HG03045 (cell line): Measurements from ENCODE around the gene DKK2.

Experiments
- ATAC-seq: cut with Tn5 transposase; IDR thresholded peaks from one replicate; pipeline ENCODE4 v1.9.1; 2021; ENCODE audit warnings: mild to moderate bottlenecking, moderate library complexity; ENCODE audit not compliant: unreplicated experiment

DKK2 gene

DNA sequence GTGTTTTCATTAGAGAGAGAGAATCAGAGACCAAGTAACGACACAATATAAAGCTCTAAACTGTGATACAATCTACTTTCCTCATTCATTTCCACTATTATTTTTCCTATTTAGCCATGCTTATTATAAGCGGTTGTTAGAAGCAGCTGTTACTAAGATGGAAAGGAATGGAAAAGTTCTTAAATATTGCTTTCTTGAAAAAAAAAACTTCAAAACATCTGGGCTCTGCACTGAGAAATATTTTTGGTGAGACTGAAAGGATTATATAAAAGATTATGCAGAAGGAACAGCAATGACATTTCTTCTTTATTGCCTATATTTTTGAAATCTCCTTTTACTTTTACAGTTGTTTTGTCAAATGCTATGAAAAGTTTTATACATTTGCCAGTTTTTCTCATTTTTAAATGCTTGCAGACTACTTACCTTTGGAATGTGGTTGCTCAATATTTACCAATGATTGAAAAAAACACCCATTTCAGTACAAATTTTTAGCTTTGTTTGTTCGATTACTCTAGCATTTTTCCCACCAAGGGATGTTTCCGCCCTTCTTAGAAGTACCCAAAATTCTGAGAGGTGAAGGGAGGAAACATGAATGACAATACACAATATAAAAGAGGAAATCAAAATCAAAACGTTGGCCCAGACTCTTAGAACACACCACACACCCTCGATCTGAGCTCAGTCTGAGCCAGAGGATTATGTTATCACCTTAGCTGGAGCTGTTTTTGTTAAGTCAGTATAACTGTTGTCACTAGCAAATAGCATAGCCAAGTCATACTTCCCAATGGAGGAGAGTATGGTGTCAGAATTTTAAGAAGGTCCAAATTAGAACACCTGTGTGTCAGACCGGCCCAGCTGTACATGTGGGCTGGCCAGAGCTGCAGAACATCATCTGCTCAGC, 18.4 kb downstream of the DKK2 start:
- ATAC-seq = no peak

DNA sequence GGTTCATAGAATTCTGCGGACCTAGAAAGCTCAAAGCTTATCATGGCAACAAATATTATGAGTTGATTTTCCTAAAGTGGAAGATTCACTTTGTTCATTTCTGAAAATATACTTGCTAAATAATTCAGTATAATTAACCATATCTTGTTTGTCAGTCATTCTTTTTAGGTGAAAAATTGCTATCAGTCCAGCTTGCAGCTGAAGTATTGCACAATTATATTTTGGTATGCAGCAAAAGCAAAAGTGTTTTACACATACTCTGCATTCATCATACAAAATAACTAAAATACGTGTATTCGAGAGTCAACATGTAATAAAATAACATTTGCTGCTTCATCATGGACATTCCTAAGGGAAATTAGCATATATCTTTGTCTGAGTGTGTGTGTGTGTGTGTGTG, 24.8 kb downstream of the DKK2 start:
- ATAC-seq = no peak

DNA sequence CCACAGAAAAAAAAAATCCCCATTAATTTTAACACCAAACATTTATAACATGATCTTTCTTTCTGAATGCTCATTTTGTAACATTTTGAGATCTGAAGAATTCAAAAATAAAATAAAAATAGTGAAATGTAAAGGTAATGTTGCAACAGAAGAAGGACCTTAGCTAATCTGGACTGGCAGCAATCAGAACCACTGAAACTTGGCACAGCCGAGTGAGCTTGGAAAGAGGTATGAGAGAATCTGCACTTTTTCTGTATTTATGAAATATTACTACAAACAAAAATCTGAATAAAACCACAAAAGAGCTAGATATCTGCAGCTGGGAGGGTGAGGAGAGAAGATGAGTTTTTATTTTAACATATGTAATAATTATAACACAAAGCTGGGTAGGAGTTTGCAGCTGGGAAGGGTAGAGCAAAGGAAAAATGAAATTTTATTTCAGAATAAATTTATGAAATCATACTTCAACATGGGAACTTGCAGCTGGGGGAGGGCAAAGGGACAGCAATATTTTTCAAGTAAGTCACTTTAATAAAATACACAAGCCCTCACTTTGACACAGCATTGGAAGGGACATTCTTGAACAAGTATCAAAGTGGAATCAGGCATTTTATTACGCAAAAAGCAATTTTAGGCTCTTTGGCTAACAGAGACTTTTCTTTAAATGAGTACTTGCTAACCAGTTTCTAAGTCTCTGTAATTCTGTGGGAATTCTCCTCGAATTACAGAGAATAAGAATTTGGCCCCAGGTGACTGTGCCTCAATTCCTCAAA, 26.7 kb downstream of the DKK2 start:
- no peak for ATAC-seq

DNA sequence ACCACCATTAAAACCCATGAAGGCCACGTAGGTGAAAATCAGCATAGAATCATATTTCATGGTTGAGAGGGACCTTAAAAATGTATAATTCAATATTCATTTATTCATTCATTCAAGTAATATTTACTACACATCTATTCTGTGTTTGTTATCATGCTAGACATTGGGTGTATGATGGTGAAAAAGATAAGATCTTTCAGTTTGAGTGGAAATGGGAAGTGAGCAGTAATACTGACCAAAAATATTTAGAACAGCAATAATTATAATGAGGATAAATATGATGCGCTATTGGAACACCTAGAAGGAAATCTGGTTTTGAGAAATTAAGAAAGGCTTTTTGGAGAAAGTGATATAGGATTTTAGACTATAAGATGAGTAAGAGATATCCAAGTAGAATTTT, 28.0 kb downstream of the DKK2 start:
- ATAC-seq = no peak

DNA sequence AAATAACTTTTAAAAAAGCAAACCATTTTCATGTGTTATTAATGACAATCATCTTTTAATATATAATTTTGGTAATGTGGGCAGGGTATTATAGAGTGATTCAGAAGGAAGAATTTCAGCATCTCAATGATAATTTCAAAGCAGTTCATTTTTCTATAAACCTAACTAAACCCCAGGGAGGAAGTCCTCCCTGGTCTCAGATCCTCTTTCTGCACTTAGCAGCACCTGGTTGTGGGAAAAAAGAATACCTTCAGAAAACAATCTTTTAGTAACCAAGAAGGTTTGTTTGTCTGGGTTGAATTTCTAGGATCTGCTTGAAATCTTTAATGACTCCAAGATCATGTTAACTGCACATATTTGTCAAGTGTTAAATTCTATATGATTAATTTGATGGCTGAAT, 29.9 kb downstream of the DKK2 start:
- no peak for ATAC-seq

DNA sequence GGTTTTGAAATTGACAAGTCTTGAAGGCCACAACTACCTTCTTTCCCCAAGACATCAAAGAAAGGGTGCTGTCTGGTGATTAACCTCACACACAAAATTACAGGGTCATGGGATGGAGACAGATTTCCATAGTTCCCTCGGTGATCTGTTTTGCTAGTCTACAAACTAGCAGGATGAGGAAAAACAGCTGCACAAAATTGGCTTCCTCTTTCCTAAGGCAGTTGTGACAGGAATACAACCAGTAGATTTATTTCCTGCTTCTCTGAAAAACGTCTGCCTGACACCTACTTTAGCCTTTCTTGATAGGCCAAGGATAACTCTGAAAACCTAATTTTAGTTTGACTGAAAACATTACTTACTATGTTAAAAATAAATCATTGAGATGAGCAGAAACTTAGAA, 39.6 kb downstream of the DKK2 start:
- no peak for ATAC-seq

DNA sequence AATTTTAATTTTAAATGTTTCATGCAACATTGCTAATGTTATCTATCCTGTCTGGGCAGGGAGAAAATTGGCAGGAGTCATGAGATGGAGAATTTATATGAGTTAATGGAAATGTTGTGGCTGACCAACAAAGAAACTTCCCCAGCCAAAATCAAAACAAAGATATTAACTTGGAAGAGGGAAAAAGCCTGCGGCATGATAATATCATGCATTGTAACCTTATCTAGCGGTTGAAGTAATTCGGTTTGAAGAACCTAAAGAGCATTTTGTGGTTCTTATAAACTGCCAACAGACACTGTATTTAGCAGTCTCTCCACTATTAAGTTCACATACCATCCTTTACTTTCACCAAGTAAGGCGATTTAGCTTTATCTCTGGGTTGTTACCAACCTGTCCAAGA, 42.3 kb downstream of the DKK2 start:
- ATAC-seq = no peak

DNA sequence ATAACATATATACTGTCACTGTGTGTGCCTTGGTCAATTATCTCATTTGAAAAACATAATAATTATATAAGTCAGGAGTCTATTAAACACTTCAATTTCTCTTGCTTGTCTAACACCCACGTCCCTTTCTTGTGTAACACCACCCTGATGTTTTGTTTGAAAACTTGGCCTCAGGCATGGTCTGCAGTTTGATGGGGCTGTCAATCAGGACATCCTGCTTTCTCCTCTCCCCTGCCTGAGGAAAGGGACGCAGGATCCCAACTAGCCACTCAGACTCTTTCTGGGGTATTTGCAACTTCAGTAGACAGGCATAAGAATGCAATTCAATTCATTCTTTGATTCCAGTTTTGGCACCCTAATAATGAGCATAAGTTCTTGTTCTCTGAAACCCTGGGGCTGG, 48.8 kb downstream of the DKK2 start:
- no peak for ATAC-seq

DNA sequence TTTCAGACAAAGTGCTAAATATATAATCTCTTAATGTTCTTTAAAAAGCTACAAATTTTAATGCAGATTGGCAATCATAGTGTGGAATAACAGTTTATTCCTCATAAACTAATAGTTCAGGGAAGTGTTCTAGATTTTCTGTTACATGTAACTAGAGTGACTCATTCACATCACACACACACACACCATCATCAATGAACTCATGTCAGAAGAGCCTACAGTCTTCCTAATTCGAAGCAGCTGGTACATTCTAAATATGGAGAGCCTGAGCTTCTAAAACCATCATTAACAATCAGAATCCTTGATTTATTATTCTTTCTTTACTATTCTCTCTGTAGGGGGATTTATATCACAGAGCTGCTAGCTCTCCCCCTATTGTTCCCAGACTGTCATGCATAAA, 49.6 kb downstream of the DKK2 start:
- no peak for ATAC-seq

DNA sequence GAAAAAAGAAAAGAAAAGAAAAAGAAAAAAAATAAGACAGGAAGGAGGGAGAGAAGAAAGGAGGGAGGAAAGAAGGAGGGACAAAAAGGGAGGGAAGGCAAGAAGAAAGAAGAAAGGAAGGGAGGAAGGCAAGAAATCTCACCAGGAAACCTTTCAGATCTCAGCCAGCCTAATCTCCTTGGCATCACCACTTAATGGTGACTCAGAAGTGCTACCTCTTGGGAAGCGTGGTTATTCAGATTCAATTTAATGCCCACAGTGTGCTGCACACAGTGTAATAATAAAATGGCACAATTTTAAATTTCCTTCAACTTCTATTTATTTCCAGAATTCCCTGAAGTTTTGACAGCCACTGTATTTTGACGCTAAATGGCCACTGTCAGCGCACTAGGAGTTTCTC, 50.3 kb downstream of the DKK2 start:
- ATAC-seq = no peak

DNA sequence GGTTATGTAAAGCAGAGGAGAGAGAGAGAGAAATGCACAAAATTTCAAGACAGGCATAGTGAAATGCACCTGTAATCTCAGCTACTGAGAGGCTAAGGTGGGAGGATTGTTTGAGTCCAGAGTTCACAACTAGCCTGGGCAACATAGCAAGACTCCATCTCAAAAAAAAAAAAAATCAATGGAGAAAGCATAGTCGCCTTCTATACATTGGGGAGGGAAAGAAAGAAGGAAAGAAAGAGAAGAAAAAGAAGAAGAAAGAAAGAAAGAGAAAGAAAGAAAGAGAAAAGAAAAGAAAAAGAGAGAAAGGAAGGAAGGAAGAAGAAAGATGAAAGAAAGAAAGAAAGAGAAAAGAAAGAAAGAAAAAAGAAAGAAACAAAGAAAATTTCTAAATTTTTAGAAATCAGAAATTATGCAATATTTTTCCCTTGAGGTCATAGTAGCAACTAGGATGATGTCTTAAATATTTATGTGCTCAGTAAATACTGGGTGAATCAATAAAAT, 53.4 kb downstream of the DKK2 start:
- ATAC-seq = no peak

DNA sequence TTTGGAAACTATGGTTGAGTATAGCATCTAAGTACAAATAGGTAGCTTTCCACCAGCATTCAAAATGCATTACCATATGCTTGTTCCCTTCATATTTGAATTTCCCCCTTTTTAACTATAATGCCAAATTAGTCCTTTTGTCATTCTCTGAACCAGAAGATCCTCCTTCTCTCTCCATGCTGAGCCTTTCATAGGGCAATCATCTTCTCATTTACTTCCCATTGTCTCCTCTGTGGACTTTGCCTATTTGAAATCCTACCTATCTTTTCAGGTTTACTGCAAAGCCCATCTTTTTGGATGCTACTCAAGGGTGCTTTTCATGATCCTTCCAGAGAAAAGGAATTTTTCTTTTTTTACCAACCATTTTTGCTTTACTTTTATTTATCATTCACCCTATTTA, 54.7 kb downstream of the DKK2 start:
- no peak for ATAC-seq

DNA sequence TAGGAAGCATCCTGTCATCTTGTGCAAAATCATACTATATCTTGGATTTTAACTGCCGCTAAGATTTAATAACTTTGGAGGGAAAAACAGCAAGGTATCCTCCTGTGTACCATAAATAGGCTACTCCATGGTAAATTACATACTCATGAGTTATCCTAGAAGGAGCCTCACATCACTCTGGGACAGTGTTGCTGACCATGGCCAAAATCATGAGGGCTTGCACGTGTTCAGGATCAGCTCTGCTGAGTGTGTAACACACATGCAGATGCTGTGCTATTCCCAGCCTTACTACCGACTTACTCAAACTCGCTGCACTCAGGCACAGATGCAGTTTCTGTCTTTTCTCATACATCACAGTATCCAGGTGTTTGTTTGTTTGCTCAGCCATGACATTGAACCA, 56.6 kb downstream of the DKK2 start:
- no peak for ATAC-seq

DNA sequence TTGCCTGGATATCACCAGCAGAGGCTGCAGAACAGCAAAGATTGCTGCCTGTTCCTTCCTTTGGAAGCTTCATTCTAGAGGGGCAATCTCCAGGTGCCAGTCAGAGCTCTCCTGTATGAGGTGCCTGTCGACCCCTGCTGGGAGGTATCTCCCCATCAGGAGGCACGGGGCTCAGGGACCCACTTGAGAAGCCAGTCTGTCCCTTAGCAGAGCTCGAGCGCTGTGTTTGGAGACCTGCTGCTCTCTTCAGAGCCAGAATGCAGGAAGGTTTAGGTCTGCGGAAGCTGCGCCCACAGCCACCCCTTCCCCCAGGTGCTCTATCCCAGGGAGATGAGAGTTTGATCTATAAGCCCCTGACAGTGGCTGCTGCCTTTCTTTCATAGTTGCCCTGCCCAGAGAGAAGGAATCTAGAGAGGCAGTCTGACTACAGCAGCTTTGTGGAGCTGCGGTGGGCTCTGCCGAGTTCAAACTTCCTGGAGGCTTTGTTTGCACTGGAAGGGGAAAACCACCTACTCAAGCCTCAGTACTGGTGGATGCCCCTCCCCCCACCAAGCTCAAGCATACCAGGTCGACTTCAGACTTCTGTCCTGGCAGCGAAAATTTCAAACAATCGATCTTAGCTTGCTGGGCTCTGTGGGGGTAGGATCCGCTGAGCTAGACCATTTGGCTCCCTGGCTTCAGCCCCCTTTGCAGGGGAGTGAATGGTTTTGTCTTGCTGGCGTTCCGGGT, 57.9 kb downstream of the DKK2 start:
- no peak for ATAC-seq

DNA sequence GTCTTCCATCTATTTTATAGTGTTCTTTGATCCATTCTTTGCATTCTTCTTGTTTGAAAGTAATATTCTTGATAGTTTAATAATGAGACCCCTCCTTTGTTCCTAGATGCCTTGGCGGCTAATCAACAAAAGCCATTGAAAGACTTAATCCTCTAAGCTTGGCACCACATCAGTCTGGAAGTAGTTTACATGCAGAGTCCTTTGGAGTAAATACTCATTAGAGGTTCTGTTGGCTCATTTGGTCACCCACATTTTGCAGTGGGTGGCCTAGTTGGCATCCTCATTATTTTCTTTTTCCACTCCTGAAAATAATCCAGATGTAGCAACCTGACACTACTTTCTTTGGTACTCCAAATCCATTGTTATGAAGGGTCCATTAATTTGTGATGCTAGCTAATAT, 64.5 kb downstream of the DKK2 start:
- no peak for ATAC-seq

DNA sequence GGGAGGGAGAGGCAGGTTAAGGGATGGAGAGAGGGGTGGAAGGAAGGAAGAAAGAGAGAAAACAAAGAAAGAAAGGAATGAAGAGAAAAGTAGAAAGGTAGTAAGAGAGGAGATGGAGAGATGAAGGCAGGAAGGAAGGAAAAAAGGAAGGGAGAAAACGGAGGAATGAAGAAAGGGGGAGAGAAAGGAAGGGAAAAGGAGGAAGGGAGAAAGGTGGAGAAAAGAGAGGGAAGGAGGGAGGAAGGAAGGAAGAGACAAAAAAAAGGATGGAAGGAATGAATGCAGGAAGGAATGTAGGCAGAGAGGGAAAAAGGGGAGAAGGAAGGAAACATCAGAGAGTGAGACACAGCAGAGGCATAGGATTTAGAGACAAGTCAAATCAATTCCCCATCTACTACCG, 68.2 kb downstream of the DKK2 start:
- no peak for ATAC-seq

DNA sequence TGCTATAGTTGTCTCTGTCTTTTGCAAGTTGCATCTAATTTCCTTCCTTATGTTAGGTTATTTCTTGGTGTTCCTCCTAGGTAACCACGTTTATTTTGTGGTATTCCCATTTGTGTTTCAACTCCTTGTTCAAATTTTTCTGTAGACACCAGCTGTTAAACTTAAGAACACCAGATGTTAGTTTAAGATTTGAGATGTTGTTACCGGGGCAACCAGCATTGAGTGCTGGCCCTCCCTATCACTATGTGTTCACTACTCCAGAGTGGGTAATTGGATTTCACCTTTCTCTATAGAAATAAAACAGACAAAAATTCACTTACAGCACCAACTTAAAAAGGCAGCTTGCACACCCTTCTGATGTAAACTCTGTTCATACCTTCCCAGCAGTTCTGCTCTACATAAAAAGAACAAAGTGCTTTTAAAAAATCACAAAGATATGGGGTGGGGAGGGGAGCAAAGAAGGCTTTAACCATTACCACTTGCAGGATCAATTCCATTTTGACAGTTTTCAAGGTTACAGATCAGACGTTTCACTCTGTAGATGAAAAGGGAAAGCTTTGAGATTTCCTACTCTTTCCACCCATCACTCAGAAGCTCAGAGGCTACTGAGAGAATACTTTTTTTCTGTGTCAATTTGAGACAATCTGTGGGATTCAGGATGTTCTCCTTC, 82.9 kb downstream of the DKK2 start:
- ATAC-seq = no peak

DNA sequence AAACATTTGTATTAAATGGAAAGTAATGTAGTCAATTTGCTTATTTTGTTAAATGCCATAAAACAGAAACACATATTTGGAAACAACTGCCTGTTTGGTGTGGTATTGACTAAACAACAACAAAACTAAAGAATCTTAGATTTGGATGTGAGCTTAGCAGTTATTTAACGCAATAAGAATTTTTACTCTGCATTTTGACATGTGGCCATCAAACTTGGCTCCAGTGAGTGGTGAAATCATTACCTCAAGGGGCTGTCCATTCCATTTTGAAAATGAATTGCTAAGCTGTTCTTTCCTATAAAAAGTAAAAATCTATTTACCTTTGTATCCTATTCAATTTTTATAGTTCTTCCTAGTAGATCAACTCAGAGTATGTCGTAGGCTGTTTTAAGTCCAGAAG, 84.2 kb downstream of the DKK2 start:
- no peak for ATAC-seq

DNA sequence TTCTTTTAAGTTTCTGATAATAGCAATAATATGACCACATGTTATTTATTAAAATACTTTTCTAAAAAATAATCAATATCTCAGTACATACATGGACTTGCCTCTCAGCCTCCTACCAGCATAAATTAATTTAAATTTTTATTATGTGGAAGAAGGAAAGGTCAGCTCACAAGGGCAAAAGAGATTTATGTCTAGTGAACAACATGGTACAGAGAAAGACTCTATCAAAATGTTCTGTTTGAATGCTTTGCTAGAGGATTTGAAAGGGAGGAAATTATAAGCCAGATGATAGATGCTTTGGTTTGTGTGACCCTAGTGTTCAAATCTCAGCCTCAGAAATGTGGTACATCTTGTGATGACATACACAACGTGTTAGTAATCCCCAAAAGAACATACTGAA, 94.3 kb downstream of the DKK2 start:
- no peak for ATAC-seq

DNA sequence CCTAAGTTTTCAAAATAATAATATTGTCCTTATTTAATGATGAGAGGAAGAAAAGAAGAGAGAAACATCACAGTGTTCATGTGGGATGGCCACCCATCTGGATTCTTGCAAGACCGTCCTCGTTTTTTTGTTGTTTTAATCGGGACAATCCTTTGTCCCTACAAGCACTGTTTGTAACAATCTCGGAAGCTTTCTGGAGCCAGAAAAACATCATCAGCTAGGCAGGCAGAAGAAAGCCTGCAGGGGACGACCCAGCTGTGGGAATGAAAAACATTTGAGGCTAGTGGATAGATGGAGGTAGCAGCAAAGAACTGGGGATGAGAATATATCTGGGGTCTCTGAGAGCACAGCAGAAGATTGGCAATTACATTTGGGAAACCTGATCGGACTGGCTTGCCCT, 105.6 kb downstream of the DKK2 start:
- ATAC-seq = no peak

DNA sequence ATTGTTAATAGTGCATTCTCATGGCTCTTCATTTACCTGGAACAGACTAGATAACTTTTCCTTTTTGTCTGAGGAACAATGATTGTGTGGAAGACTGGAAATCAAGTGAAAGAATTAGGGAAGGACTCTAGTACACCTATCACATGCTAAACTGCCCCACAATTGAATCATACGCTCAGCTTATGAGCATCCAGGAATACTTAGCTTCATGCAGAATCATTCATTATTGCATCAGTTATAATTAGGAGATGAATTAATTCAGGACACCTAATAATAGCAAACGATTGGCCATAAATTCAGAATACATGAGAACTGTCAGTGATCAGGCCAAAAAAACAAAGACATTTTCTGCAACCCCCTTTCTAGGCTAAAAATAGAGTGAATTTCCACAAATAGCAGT, 106.9 kb downstream of the DKK2 start:
- no peak for ATAC-seq
